Sigmoid colon (tissue), 4 donors: ENCODE data around the gene UNC5A.

Experiments used
- CTCF ChIP-seq, 4 experiments: fragments of 450-650 bp in 3 of 4; fragments of 200-600 bp in 1 of 4; IDR thresholded peaks; one replicate each; pipeline ENCODE4 v1.5.1; 2016 to 2019; ENCODE audit warnings: antibody characterized with exemption in 4 of 4, mild to moderate bottlenecking in 3 of 4, moderate library complexity in 2 of 4
- EP300 ChIP-seq, 4 donors: sonication (generic); formaldehyde crosslinking; IDR thresholded peaks; one replicate each; pipeline ENCODE4 v1.6.1; 2017; ENCODE audit warnings: antibody characterized with exemption in 4 of 4
- POLR2AphosphoS5 ChIP-seq, 4 donors: sonication (generic); formaldehyde crosslinking; IDR thresholded peaks; one replicate each; pipeline ENCODE4 v1.6.1; 2017; ENCODE audit warnings: antibody characterized with exemption in 4 of 4

GRCh38 chr5:176806137-176806536 is 4.2 kb upstream of the UNC5A start:
- TF ChIP-seq CTCF (IDR thresholded peaks at IDR 0.05) = no peak
- TF ChIP-seq EP300 (IDR thresholded peaks at IDR 0.05) = no peak
- TF ChIP-seq POLR2AphosphoS5 (IDR thresholded peaks at IDR 0.05) = no peak
